HG03460 (cell line): ENCODE results near the gene PASK.

Experiments used
- ATAC-seq: cut with Tn5 transposase; IDR thresholded peaks from one replicate; pipeline ENCODE4 v1.9.1; 2021; ENCODE audit not compliant: unreplicated experiment

The PASK gene

GRCh38 chr2:241087420-241088268, 61.6 kb downstream of the PASK start:
- peak; percentile 50 for ATAC-seq

- no peak for ATAC-seq
Observed at GRCh38 chr2:241084856-241085444, 64.3 kb downstream of the PASK start.

DNA sequence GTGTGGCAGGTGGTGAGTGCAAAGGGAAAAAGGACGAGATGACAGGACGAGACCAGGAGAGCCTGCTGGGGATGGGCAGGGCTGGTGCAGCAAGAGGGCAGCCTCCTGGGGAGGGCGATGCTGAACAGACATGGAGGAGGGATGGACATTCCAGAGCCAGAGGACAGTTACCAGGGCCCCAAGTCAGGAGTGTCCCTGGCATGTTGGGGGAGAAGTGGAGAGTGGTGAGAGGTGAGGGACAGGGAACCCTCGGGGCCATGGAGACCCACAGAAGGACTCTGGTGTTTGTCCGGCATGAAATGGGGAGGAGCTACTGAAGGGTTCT, 66.2 kb downstream of the PASK start:
- ATAC-seq = no peak

- no peak for ATAC-seq
Observed at GRCh38 chr2:241082341-241083090, 66.8 kb downstream of the PASK start.

- ATAC-seq = no peak
Observed at GRCh38 chr2:241081643-241082340, 67.5 kb downstream of the PASK start.

DNA sequence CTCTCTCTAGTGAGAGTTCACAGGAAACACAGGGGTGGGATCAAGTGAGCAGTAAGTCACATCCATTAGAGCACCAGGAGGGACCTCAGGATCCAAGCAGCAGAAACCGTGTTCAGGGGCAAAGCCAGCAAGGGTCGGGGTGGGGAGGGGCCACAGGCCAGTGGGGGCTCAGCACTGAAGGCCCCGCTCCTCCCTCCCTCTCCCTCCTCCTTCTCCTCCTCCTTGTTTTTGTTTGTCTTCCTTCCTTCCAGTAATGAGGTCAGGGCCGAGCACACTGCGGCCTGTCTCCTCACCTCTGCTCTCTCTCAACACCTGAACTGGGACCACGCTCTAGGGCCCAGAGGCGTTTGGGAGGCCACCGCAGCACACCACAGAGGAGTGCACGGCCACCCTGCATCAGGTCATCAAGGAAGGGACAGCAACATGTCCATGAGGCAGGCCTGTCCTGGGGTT, 68.1 kb downstream of the PASK start:
- no peak for ATAC-seq

DNA sequence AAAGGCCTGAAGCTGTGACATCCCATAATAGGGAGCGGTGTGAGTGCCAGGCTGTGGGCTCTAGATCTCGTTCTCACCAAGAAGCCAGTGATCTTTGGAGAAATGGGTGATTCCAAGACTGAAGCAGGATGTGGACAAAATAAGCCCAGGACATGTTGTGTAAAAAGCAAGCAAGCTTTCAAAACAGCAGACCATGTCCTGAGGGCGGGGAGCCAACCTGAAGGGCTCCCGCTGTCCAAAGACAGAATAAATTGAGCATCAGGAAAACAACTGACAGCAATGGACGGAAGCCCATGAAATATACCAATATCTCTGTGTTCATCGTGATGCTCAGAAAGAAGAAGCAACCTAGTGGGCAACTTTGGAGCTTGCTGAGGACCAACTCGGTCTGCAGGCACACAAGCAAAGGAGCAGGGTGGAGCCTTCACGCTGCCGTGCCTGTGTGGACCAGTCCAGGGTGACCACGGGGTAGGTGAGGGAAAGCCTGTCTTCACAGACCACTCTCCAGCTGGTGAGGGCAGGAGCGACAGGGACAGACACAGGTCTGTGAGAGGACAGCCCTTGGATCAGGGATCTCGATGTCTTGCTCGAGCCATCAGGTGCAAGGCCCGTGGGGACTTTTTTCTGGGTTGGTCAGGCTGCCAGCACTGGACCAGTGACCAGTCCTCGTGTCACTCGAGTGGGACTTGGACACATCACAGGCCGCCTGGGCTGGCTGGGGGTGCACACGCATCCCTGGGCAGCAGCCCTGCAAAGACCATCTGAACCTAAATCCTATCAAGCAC, 68.7 kb downstream of the PASK start:
- no peak for ATAC-seq

DNA sequence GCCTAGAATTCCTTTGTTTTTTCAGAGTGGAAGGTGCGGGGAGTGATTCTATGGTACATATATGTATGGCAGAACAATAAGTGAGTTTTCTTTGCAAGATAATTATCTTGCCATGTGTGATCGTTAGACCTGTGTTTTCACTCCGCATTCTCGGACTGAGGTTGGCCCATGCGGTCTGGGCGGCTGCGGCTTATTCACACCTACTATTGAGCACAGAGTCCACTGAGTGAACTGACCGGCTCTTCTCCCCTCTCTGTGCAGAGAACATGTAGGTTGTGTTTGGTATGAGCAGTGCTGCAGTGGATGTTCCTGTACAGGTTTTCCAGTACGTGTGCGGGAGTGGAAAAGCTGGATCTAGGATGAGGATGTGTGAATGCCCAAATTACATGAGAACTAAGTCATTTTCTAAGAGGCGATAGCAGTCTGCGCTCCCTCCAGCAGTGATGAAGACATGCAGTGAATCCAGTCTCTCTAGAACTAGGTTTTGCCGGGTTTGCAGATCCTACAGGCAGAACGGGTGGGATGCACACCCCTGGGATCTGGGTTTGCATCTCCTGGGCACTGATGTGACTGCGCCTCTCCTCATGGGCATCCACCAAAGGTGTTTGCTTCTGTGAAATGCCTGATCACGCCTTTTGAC, 74.3 kb downstream of the PASK start:
- ATAC-seq = no peak

- no peak for ATAC-seq
Observed at GRCh38 chr2:241074065-241074818, 75.0 kb downstream of the PASK start.

GRCh38 chr2:241073166-241074064, 75.9 kb downstream of the PASK start:
- no peak for ATAC-seq

DNA sequence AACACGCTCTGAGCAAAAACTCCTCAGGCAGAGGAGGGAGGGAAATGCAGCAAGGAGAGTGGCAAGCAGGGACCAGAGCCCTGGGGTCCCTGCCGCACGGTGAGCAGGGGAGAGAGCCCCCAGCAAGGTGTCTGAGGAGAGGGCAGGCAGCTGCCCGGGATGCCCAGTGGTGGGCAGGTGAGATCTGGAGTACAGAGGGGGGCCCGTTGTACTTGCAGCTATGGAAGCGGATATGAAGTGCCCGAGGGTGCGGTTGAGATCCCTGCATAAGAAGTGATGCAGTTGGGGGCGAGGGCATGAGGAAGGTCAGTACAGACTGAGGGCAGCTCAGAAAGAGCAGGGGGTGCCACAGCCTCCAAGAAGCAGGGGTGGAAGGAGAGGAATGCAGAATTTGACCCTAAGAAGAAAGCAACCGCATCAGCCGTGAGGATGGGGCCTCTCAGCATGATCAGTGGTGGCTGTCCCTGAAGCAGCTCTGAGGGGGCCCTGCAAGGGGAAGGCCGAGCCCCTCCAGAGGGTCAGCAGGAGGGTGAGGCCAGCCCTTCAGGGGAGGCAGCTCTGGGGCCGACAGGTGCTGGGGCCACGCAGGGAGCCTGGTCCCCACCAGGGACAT, 76.6 kb downstream of the PASK start:
- ATAC-seq = no peak

GRCh38 chr2:241072151-241072550, 77.1 kb downstream of the PASK start:
- no peak for ATAC-seq

- ATAC-seq = no peak
Observed at GRCh38 chr2:241071677-241072111, 77.6 kb downstream of the PASK start.

DNA sequence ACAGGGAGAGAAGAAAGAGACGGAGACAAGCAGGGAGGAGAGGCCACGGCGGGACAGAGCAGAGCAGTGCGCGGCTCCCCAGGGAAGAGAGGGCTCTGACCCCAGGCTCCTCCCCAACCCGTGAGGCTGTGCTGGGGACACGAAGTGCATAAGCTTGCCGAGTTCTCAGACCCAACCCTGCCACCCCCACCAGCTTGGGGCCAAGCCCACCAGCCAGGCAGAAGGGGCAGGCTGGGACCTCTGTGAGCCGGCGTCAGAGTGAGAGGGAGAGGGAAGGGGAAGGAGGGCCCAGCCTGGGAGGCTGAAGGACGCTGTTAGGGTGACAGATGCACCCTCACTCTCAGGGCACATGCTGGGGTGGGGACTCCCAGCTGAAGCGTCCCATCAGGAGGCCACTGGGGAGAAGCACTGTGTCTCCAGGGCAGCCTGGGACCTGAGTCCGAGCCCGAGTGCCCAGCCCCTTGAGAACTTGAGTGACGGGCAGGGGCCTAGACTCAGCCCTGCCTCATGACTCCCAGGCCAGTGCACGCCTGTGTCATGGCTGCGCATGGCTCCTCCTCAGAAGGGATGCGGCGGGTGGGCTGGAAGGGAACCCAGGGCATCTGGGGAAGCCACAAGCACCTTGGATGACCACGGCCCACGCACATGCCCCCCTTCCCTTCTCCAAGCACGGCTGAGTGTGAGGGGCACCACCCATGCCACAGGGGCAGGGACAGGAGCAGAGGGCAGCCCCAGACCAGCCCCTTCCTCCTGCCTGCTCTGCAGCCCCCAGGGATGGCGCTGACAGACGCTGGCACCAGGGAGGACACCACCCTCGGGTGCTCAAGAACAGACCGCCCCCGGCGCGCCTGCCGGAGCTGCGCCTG, 78.2 kb downstream of the PASK start:
- ATAC-seq = no peak

GRCh38 chr2:241070361-241070760, 78.9 kb downstream of the PASK start:
- ATAC-seq = no peak

DNA sequence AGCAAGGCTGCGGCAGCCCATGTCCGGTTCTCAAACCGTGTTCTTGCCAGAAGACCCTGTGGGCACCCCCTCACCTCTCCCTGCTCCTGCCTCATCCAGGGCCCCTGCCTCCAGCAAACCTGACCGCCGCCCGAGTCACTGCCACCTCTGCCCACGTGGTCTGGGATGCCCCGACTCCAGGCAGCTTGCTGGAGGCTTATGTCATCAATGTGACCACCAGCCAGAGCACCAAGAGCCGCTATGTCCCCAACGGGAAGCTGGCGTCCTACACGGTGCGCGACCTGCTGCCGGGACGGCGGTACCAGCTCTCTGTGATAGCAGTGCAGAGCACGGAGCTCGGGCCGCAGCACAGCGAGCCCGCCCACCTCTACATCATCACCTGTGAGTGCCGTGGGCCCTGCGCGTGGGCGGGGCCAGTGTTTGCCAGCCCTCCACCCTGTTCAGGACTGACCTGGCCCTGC, 79.4 kb downstream of the PASK start:
- no peak for ATAC-seq
